ENCODE results near the gene REPS2.

REPS2 gene

DNA sequence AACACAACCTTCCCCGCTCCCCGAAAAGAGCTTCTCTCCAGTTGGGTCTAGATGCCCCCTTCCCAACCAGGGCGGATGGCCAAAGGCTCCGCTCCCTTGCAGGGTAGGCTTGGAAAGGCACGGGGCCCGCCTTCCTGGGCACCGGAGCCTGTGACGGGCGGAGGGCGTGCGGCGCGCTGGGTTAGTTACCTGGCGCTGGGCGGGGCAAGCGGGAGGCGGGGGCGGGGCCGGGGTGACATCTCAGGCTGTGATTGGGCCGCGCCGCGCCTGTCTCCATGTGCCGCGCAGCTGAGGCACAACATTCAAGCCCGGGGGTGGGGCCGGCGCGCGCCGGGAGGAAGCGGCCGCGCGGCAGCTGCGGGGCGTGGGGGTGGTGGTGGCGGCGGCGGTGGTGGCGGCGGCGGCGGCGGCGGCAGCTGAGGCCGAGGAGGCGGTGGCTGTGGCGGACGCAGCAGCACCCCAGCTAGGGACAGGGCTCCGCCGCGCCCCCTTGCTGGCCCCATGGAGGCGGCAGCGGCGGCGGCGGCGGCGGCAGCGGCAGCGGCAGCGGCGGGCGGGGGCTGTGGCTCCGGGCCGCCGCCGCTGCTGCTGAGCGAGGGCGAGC lies at the start of gene REPS2:
REPS2 (plus strand) TSS at position 298 of the 604 bp plus-strand sequence; CDS start at position 502, 204 bp downstream.
- Histone ChIP-seq H3K27ac (ENCODE audit: low read depth, low read length) (no peak within 1 kb of the TSS), H3K27me3 (ENCODE audit: control insufficient read depth, low read length) (peaks cover 19% of the 10 kb centered on the region), H3K36me3 (ENCODE audit: control insufficient read depth, low read length) (no peaks in the 10 kb centered on the region), H3F3A (ENCODE audit: control insufficient read depth, insufficient read depth) (no peaks in the 10 kb centered on the region), H3K4me2 (ENCODE audit: low read length) (peak within 1 kb of the TSS; percentile 69), H3K4me1 (ENCODE audit: control insufficient read depth, low read length) (peaks cover 8% of the 10 kb centered on the region), H4K20me1 (ENCODE audit: control insufficient read depth, insufficient read depth, low read depth, low read length) (no peaks in the 10 kb centered on the region), H3K9me2 (replicated peaks; ENCODE audit: control insufficient read depth, low read length) (no peaks in the 10 kb centered on the region), H3K9me3 (ENCODE audit: control insufficient read depth, insufficient read depth, low read length) (no peaks in the 10 kb centered on the region), H3K79me2 (ENCODE audit: control insufficient read depth, low read length) (no peaks in the 10 kb centered on the region), H3K4me3 (ENCODE audit: low read length) (peak within 1 kb of the TSS; percentile 63)
- TF ChIP-seq, protein P1, sequence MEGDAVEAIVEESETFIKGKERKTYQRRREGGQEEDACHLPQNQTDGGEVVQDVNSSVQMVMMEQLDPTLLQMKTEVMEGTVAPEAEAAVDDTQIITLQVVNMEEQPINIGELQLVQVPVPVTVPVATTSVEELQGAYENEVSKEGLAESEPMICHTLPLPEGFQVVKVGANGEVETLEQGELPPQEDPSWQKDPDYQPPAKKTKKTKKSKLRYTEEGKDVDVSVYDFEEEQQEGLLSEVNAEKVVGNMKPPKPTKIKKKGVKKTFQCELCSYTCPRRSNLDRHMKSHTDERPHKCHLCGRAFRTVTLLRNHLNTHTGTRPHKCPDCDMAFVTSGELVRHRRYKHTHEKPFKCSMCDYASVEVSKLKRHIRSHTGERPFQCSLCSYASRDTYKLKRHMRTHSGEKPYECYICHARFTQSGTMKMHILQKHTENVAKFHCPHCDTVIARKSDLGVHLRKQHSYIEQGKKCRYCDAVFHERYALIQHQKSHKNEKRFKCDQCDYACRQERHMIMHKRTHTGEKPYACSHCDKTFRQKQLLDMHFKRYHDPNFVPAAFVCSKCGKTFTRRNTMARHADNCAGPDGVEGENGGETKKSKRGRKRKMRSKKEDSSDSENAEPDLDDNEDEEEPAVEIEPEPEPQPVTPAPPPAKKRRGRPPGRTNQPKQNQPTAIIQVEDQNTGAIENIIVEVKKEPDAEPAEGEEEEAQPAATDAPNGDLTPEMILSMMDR (IDR thresholded peaks at IDR 0.05; ENCODE audit: low read depth, low read length, poor library complexity, severe bottlenecking): no peak
- TF ChIP-seq EZH2phosphoT487 (IDR thresholded peaks at IDR 0.05; ENCODE audit: borderline replicate concordance, low read length): no peak

- H3K9me2 ChIP-seq (replicated peaks; ENCODE audit: control insufficient read depth, low read length): no peaks in the 10 kb centered on the region
- H3F3A ChIP-seq (ENCODE audit: control insufficient read depth, insufficient read depth): no peaks in the 10 kb centered on the region
- H4K20me1 ChIP-seq (ENCODE audit: control insufficient read depth, insufficient read depth, low read depth, low read length): no peaks in the 10 kb centered on the region
- H3K27ac ChIP-seq (ENCODE audit: low read depth, low read length): no peak overlapping the region
- H3K79me2 ChIP-seq (ENCODE audit: control insufficient read depth, low read length): no peaks in the 10 kb centered on the region
- TF ChIP-seq, protein P1 (IDR thresholded peaks at IDR 0.05; ENCODE audit: low read depth, low read length, poor library complexity, severe bottlenecking): no peak
- no peak for TF ChIP-seq EZH2phosphoT487 (IDR thresholded peaks at IDR 0.05; ENCODE audit: borderline replicate concordance, low read length)
- H3K9me3 ChIP-seq (ENCODE audit: control insufficient read depth, insufficient read depth, low read length): no peaks in the 10 kb centered on the region
- peaks cover 8% of the 10 kb centered on the region for H3K4me1 ChIP-seq (ENCODE audit: control insufficient read depth, low read length)
- H3K27me3 ChIP-seq (ENCODE audit: control insufficient read depth, low read length): no peaks in the 10 kb centered on the region
- no peak overlapping the region for H3K4me3 ChIP-seq (ENCODE audit: low read length)
- H3K4me2 ChIP-seq (ENCODE audit: low read length): no peak overlapping the region
- no peaks in the 10 kb centered on the region for H3K36me3 ChIP-seq (ENCODE audit: control insufficient read depth, low read length)
Observed at GRCh38 chrX:16897445-16897844, 49.0 kb upstream of the REPS2 start.

DNA sequence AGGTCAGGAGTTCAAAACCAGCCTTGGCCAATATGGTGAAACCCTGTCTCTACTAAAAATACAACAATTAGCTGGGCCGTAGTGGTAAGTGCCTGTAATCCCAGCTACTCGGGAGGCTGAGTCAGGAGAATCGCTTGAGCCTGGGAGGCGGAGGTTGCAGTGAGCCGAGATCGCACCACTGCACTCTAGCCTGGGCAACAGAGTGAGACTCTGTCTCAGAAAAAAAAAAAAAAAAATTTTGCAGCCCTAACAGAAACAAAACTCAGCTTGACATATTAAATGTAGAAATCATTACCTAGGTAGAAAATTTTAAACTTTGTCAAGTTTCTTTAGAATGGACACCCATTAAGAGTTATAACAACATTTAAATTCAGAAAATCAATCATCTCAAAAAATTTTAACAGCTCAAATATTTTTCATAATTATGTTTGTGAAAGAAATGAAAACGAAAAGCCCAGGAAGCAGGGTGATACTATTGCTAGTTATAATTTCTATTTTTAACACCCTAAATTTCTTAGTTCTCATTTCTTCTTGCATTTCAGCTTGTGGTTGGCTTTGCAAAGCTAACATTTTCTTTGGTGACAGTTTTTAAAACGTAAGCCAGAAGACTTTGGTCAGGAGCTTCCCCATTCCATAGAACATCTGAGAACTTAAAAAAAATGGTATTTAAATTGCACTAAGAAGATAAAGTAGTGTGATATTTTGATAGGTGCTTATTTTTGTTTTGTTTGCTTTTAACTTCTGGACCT lies 43.0 kb upstream of the REPS2 start:
- peaks cover 10% of the 10 kb centered on the region for H3K4me1 ChIP-seq (ENCODE audit: control insufficient read depth, low read length)
- TF ChIP-seq EZH2phosphoT487 (IDR thresholded peaks at IDR 0.05; ENCODE audit: borderline replicate concordance, low read length): no peak
- TF ChIP-seq, protein P1 (IDR thresholded peaks at IDR 0.05; ENCODE audit: low read depth, low read length, poor library complexity, severe bottlenecking): no peak
- no peaks in the 10 kb centered on the region for H3K36me3 ChIP-seq (ENCODE audit: control insufficient read depth, low read length)
- H3K9me3 ChIP-seq (ENCODE audit: control insufficient read depth, insufficient read depth, low read length): no peaks in the 10 kb centered on the region
- no peaks in the 10 kb centered on the region for H3K27me3 ChIP-seq (ENCODE audit: control insufficient read depth, low read length)
- H3F3A ChIP-seq (ENCODE audit: control insufficient read depth, insufficient read depth): no peaks in the 10 kb centered on the region
- H4K20me1 ChIP-seq (ENCODE audit: control insufficient read depth, insufficient read depth, low read depth, low read length): no peaks in the 10 kb centered on the region
- no peaks in the 10 kb centered on the region for H3K79me2 ChIP-seq (ENCODE audit: control insufficient read depth, low read length)
- peak overlapping the region; percentile 34 for H3K27ac ChIP-seq (ENCODE audit: low read depth, low read length)
- peak overlapping the region; percentile 39 for H3K4me2 ChIP-seq (ENCODE audit: low read length)
- no peaks in the 10 kb centered on the region for H3K9me2 ChIP-seq (replicated peaks; ENCODE audit: control insufficient read depth, low read length)
- H3K4me3 ChIP-seq (ENCODE audit: low read length): no peak overlapping the region

Measured in DOHH2 (cell line).